ENCODE results near the gene EBF3. TPM values are rescaled to one million over a fixed set of nuclear protein-coding genes. Genes with fewer than 3 reads are reported as not detected.

The EBF3 gene
- total RNA-seq, 4 donors from 2014 or later = 5.5 to 10.4 (median 8.2) TPM

- no peak for DNase-seq
- no peaks in the 10 kb centered on the region for H3K9me3 ChIP-seq
- H3K4me3 ChIP-seq = no peak overlapping the region
- no peak for ATAC-seq
- no peaks in the 10 kb centered on the region for H3K27me3 ChIP-seq
- H3K27ac ChIP-seq = no peak overlapping the region
- in situ Hi-C loops (cut with MboI; ENCODE audit: low sequenced_read_pairs in 4 of 4) (no loop called here), intact Hi-C loops (cut with DNase I; ENCODE audit: low total_unique reads) (no loop called here)
- H3K36me3 ChIP-seq = no peaks in the 10 kb centered on the region
- TF ChIP-seq, protein P1, sequence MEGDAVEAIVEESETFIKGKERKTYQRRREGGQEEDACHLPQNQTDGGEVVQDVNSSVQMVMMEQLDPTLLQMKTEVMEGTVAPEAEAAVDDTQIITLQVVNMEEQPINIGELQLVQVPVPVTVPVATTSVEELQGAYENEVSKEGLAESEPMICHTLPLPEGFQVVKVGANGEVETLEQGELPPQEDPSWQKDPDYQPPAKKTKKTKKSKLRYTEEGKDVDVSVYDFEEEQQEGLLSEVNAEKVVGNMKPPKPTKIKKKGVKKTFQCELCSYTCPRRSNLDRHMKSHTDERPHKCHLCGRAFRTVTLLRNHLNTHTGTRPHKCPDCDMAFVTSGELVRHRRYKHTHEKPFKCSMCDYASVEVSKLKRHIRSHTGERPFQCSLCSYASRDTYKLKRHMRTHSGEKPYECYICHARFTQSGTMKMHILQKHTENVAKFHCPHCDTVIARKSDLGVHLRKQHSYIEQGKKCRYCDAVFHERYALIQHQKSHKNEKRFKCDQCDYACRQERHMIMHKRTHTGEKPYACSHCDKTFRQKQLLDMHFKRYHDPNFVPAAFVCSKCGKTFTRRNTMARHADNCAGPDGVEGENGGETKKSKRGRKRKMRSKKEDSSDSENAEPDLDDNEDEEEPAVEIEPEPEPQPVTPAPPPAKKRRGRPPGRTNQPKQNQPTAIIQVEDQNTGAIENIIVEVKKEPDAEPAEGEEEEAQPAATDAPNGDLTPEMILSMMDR (IDR thresholded peaks at IDR 0.05 in 4 of 5, conservative IDR thresholded peaks at IDR 0.05 in 1 of 5) = no peak
- TF ChIP-seq POLR2A (IDR thresholded peaks at IDR 0.05) = no peak
- H3K4me1 ChIP-seq = peaks cover 0 to 7% of the 10 kb centered on the region in 2 donors
These were observed 115.2 kb downstream of the EBF3 start for GRCh38 chr10:129848696-129849451.

DNA sequence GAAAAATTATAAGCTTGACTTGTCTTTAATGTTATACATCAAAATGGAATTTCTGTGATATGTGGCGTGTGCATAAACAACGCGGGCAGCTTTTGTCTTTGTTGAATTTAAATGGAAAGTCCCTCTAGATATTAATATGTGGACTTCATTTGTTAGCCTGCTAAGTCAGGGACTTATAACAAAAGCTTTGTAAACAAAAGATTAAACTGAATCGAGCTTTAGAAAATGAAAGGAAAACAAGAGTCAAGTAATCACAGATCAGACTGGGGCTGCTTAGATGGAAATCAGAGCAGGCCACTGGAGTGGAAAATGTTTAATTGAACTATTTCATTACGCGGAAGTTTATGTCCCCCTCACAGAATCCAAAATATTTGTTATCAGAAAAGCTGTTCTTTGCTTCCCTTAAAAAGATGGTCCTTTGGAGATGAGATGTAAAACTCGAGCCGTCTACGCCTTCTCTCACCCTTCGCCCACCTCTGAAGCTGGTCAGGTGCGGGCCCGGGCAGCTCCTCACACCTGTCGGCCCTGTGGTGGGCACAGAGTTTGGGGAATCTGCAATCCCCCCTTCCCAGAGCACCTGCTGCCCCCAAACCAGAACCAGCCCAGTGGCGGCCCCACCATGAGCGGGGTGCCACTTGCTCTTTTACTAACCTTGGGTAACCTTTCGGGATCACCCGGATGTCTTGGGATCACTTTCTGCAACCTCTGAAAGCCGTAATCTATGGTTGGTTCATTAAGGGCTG, 116.2 kb downstream of the EBF3 start:
- DNase-seq (no peak), ATAC-seq (no peak)
- no peaks in the 10 kb centered on the region for H3K27me3 ChIP-seq
- H3K36me3 ChIP-seq = no peaks in the 10 kb centered on the region
- intact Hi-C loops (cut with DNase I; ENCODE audit: low total_unique reads) (no loop called here), in situ Hi-C loops (cut with MboI; ENCODE audit: low sequenced_read_pairs in 4 of 4) (no loop called here)
- H3K4me1 ChIP-seq = no peaks in the 10 kb centered on the region
- H3K4me3 ChIP-seq = no peak overlapping the region
- H3K27ac ChIP-seq = no peak overlapping the region
- no peaks in the 10 kb centered on the region for H3K9me3 ChIP-seq
- TF ChIP-seq POLR2A (IDR thresholded peaks at IDR 0.05) = no peak
- TF ChIP-seq, protein P1 (IDR thresholded peaks at IDR 0.05 in 4 of 5, conservative IDR thresholded peaks at IDR 0.05 in 1 of 5) = no peak

GRCh38 chr10:129846991-129847391, 117.1 kb downstream of the EBF3 start:
- Histone ChIP-seq H3K27ac (no peak overlapping the region), H3K9me3 (no peaks in the 10 kb centered on the region), H3K27me3 (no peaks in the 10 kb centered on the region), H3K4me1 (no peaks in the 10 kb centered on the region), H3K4me3 (no peak overlapping the region), H3K36me3 (no peaks in the 10 kb centered on the region)
- in situ Hi-C loops (cut with MboI; ENCODE audit: low sequenced_read_pairs in 4 of 4) = no loop called here
- DNase-seq (no peak), ATAC-seq (no peak)
- intact Hi-C loops (cut with DNase I; ENCODE audit: low total_unique reads) = no loop called here
- TF ChIP-seq POLR2A (IDR thresholded peaks at IDR 0.05) = no peak
- TF ChIP-seq, protein P1 (IDR thresholded peaks at IDR 0.05 in 4 of 5, conservative IDR thresholded peaks at IDR 0.05 in 1 of 5) = no peak

DNA sequence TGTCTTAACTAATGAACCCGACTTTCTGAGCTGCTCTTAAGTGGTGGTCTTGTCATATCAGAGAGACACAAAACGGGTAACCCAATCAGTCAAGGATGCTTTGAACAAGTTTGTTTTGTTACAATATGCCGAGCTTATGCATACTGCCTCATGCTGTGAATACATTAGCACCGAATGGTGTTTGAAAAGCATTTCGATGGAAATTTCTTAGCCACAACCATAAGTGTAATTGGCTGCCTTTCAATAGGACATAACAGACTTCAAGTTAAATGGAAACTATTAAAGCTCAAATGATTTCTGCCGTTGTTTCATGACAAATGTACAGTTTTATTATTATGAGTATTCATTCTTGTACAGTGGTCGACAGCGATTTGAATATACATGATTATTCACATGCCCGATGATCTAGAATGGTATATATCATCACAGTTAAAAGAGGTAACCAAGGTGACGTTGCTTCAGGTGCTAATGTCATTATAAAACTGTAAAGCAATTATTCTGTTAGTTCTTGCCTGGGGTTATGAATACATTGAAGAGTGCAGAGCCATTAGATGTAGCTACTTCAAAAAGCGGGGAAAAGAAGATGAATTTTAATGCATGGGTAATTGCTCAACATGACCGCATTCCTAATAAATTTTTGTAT, 118.8 kb downstream of the EBF3 start:
- no peak for TF ChIP-seq POLR2A (IDR thresholded peaks at IDR 0.05)
- TF ChIP-seq, protein P1 (IDR thresholded peaks at IDR 0.05 in 4 of 5, conservative IDR thresholded peaks at IDR 0.05 in 1 of 5) = no peak
- Histone ChIP-seq H3K9me3 (no peaks in the 10 kb centered on the region), H3K4me1 (no peaks in the 10 kb centered on the region), H3K27ac (no peak overlapping the region), H3K4me3 (no peak overlapping the region), H3K36me3 (no peaks in the 10 kb centered on the region), H3K27me3 (no peaks in the 10 kb centered on the region)
- DNase-seq (no peak), ATAC-seq (no peak)
- in situ Hi-C loops (cut with MboI; ENCODE audit: low sequenced_read_pairs in 4 of 4) (no loop called here), intact Hi-C loops (cut with DNase I; ENCODE audit: low total_unique reads) (no loop called here)

Data from gastrocnemius medialis (tissue), 4 donors.